Osteoblast (primary cell): Measurements from ENCODE around the gene MRPL36. TPM values are rescaled to one million over a fixed set of nuclear protein-coding genes. Genes with fewer than 3 reads are reported as not detected.
A peak's percentile ranks its signal among the peaks of the same experiment; 100 is the strongest.

Experiments used
- DNase-seq: peaks from one replicate; pipeline ENCODE4 v3.0.0; 2011; ENCODE audit warnings: low spot score, mixed read lengths; ENCODE audit not compliant: insufficient read length; ENCODE audit errors: missing footprints
- H2AFZ ChIP-seq: 2 replicates; pipeline ENCODE4 v1.6.0; 2011; ENCODE audit warnings: mild to moderate bottlenecking, low read length
- H3K27ac ChIP-seq: 2 replicates; pipeline ENCODE4 v1.5.1; 2011; ENCODE audit warnings: mild to moderate bottlenecking, low read depth, low read length, moderate library complexity
- H3K27me3 ChIP-seq: 2 replicates; pipeline ENCODE4 v1.6.0; 2012; ENCODE audit warnings: mild to moderate bottlenecking, control low read depth, inconsistent platforms, low read length, moderate library complexity; ENCODE audit not compliant: insufficient read depth
- H3K36me3 ChIP-seq: 2 replicates; pipeline ENCODE4 v1.5.1; 2011; ENCODE audit warnings: mild to moderate bottlenecking, low read length, control low read depth, moderate library complexity; ENCODE audit not compliant: insufficient read depth
- H3K4me1 ChIP-seq: 2 replicates; pipeline ENCODE4 v1.5.1; 2011; ENCODE audit warnings: mild to moderate bottlenecking, low read length, control low read depth, moderate library complexity; ENCODE audit not compliant: insufficient read depth
- H3K4me2 ChIP-seq: 2 replicates; pipeline ENCODE4 v1.6.0; 2011; ENCODE audit warnings: mild to moderate bottlenecking, low read length; ENCODE audit not compliant: insufficient read depth
- H3K4me3 ChIP-seq: fragments of 200-600 bp; sonication (generic); 3 replicates; pipeline ENCODE4 v1.5.1; 2012; ENCODE audit warnings: mild to moderate bottlenecking, low read length, inconsistent platforms; ENCODE audit not compliant: insufficient read depth
- H3K79me2 ChIP-seq: 2 replicates; pipeline ENCODE4 v1.6.0; 2012; ENCODE audit warnings: mild to moderate bottlenecking, low read length, control low read depth, inconsistent platforms; ENCODE audit not compliant: insufficient read depth
- H3K9me3 ChIP-seq: 2 replicates; pipeline ENCODE4 v1.5.1; 2011; ENCODE audit warnings: low read depth, low read length, control low read depth
- H4K20me1 ChIP-seq: 2 replicates; pipeline ENCODE4 v1.6.0; 2012; ENCODE audit warnings: mild to moderate bottlenecking, low read length, control low read depth; ENCODE audit not compliant: insufficient read depth
- total RNA-seq: library from RNA; depleted of rRNA; stranded (reverse); fragments of >200 nt; gene quantifications from 2 replicates; pipeline ENCODE4 v1.2.3, GENCODE V29; 2012
- TF ChIP-seq, protein P1 (sequence below): IDR thresholded peaks from 2 replicates; pipeline ENCODE4 v1.5.1; 2011; ENCODE audit warnings: mild to moderate bottlenecking, low read depth, low read length, moderate library complexity; ENCODE audit errors: extremely low read depth

MRPL36 gene
- total RNA-seq, 1 donor, result 35.1 TPM

DNA sequence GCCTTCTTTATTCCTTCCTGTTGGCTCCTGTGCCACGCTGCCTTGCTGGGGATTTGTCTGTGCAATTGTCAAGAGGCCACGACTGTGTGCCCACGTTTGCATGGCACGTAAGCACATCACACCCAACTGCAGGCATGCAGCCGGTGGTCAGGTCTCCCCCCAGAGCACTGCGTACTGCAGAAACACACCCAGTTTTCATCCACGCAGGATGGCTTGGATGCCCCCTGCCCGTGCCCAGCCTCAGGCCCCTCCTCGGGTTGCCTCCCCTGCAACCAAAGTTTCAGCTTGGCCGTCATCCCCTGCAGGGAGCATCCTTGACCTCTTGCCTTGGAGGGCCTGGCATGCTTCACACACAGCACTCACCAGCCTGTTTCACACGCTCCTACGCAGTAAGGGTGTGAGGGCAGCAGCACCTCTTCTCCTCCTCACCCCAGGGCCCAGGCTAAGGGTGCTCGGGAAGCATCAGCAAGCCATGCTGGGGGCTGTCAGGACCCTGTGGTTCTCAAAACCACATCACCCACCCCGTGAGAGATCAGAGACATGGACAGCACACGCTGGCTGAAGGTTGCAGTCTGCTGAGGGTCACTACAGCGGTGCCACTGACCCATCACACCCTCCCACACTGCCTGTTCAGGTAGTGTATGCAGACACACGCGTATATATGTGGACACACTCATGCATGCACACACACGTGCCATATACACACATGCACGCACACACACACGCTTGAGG lies 3.1 kb downstream of the MRPL36 start:
- no peak overlapping the region for H3K4me2 ChIP-seq
- peak; percentile 6 for DNase-seq
- H3K36me3 ChIP-seq, result peaks cover 19% of the 10 kb centered on the region
- H4K20me1 ChIP-seq, result peaks cover 7% of the 10 kb centered on the region
- TF ChIP-seq, protein P1, sequence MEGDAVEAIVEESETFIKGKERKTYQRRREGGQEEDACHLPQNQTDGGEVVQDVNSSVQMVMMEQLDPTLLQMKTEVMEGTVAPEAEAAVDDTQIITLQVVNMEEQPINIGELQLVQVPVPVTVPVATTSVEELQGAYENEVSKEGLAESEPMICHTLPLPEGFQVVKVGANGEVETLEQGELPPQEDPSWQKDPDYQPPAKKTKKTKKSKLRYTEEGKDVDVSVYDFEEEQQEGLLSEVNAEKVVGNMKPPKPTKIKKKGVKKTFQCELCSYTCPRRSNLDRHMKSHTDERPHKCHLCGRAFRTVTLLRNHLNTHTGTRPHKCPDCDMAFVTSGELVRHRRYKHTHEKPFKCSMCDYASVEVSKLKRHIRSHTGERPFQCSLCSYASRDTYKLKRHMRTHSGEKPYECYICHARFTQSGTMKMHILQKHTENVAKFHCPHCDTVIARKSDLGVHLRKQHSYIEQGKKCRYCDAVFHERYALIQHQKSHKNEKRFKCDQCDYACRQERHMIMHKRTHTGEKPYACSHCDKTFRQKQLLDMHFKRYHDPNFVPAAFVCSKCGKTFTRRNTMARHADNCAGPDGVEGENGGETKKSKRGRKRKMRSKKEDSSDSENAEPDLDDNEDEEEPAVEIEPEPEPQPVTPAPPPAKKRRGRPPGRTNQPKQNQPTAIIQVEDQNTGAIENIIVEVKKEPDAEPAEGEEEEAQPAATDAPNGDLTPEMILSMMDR, result no peak
- no peaks in the 10 kb centered on the region for H3K9me3 ChIP-seq
- H3K27ac ChIP-seq, result no peak overlapping the region
- no peaks in the 10 kb centered on the region for H3K27me3 ChIP-seq
- no peak overlapping the region for H2AFZ ChIP-seq
- peaks cover 32% of the 10 kb centered on the region for H3K79me2 ChIP-seq
- peaks cover 47% of the 10 kb centered on the region for H3K4me1 ChIP-seq
- H3K4me3 ChIP-seq, result no peak overlapping the region

DNA sequence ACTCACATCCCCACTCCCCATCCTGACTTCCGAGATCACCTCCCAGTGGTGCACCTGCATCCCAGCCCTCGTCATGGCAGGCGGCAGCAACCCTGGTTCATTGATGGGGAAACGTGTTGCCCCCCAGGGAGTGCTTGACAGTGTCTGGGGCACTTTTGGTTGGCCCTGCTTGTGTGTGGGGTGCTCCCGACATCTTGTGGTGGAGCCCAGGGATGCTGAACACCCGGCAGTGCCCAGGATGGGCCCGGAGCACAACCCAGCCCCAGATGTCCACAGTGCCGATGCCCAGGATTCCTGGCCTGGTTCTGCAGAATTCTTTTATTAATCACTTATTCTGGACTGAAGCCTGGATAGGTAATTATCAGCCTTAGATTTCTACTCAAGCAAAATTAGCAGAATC lies 3.7 kb downstream of the MRPL36 start:
- Histone ChIP-seq H3K79me2 (peaks cover 28% of the 10 kb centered on the region), H2AFZ (no peak overlapping the region), H3K36me3 (peaks cover 19% of the 10 kb centered on the region), H4K20me1 (peaks cover 7% of the 10 kb centered on the region), H3K4me2 (no peak overlapping the region), H3K9me3 (no peaks in the 10 kb centered on the region), H3K4me3 (no peak overlapping the region), H3K27ac (no peak overlapping the region), H3K4me1 (peaks cover 50% of the 10 kb centered on the region), H3K27me3 (no peaks in the 10 kb centered on the region)
- TF ChIP-seq, protein P1, result no peak
- DNase-seq, result peak; percentile 71

DNA sequence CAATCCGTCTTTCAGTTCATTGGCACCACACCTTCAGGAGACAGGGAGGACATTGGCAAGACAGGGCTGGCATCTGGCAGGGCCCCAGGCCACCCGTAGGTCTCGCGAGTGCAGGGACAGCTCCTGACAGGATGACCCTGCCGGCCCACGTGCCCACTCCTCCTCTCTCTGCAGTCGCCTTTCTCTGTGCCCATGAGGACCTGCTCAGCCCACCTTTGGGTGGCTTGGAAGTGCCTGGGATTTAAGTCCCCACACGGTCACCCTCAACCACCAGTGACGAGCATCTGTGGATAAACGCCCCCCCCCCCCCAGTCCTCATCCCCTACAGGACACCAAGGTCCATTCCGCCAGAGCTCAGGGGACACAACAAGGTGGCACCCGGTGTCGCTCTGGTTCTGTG lies 4.1 kb downstream of the MRPL36 start:
- Histone ChIP-seq H3K4me1 (peaks cover 50% of the 10 kb centered on the region), H3K9me3 (no peaks in the 10 kb centered on the region), H3K4me2 (no peak overlapping the region), H2AFZ (no peak overlapping the region), H3K36me3 (peaks cover 19% of the 10 kb centered on the region), H4K20me1 (peaks cover 7% of the 10 kb centered on the region), H3K27ac (no peak overlapping the region), H3K4me3 (no peak overlapping the region), H3K79me2 (peaks cover 28% of the 10 kb centered on the region), H3K27me3 (no peaks in the 10 kb centered on the region)
- peak; percentile 41 for DNase-seq
- TF ChIP-seq, protein P1, result no peak

DNA sequence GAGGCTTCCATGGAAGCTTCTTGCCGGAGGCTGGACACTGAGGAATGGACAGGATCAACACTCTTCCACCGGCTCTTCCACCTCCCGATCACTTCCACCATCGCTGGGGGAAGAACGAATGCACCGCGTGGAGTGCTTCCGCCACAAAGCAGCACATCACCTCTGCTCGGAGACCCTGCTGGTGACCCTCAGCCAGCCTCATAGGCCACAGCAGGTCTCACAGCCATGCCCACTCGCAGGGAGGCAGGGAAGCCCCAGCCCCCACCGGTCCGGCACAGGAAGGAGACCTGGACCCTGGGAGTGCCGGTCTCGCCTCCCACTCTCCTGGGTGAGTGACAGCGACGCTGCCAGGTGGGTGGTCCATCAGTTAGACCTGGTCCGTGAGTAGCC lies 4.7 kb downstream of the MRPL36 start:
- Histone ChIP-seq H3K9me3 (no peaks in the 10 kb centered on the region), H2AFZ (peak overlapping the region; percentile 43), H3K27ac (peak overlapping the region; percentile 90), H3K79me2 (peaks cover 28% of the 10 kb centered on the region), H3K4me3 (no peak overlapping the region), H3K36me3 (peaks cover 19% of the 10 kb centered on the region), H3K4me1 (peaks cover 53% of the 10 kb centered on the region), H3K27me3 (no peaks in the 10 kb centered on the region), H4K20me1 (peaks cover 7% of the 10 kb centered on the region), H3K4me2 (no peak overlapping the region)
- no peak for DNase-seq
- TF ChIP-seq, protein P1, result no peak
